Neural progenitor cell (in vitro differentiated cells): ENCODE results near the gene NRBF2.
"Not testable (repeated sequence)": the region's sequence is repeated elsewhere in the genome, so short reads cannot be mapped to it uniquely, and the experiment has no call there.

Experiments used
- EZH2 ChIP-seq: fragments of 200-600 bp; sonication (generic); IDR thresholded peaks from 2 replicates; pipeline ENCODE4 v1.6.1; 2017; ENCODE audit warnings: antibody characterized with exemption, mild to moderate bottlenecking, moderate library complexity
- EZH2phosphoT487 ChIP-seq: fragments of 200-600 bp; sonication (generic); IDR thresholded peaks from 2 replicates; pipeline ENCODE4 v1.6.1; 2017; ENCODE audit warnings: antibody characterized with exemption
- TF ChIP-seq, protein P1 (sequence below): fragments of 200-600 bp; sonication (generic); IDR thresholded peaks from 2 replicates; pipeline ENCODE4 v1.5.1; 2017; ENCODE audit warnings: antibody characterized with exemption, mild to moderate bottlenecking

DNA sequence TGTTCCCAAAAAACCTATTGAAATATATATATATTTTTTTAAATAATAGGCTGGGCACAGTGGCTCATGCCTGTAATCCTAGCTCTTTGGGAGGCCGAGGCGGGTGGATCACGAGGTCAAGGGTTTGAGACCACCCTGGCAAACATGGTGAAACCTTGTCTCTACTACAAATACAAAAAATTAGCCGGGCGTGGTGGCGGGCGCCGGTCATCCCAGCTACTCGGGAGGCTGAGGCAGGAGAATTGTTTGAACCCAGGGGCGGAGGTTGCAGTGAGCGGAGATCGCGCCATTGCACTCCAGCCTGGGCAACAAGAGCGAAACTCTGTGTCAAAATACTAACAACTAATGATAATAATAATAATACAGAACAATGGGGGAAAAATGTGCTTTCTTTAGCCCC lies 49.7 kb upstream of the NRBF2 start:
- TF ChIP-seq, protein P1, sequence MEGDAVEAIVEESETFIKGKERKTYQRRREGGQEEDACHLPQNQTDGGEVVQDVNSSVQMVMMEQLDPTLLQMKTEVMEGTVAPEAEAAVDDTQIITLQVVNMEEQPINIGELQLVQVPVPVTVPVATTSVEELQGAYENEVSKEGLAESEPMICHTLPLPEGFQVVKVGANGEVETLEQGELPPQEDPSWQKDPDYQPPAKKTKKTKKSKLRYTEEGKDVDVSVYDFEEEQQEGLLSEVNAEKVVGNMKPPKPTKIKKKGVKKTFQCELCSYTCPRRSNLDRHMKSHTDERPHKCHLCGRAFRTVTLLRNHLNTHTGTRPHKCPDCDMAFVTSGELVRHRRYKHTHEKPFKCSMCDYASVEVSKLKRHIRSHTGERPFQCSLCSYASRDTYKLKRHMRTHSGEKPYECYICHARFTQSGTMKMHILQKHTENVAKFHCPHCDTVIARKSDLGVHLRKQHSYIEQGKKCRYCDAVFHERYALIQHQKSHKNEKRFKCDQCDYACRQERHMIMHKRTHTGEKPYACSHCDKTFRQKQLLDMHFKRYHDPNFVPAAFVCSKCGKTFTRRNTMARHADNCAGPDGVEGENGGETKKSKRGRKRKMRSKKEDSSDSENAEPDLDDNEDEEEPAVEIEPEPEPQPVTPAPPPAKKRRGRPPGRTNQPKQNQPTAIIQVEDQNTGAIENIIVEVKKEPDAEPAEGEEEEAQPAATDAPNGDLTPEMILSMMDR: not testable (repeated sequence)
- TF ChIP-seq EZH2phosphoT487, EZH2: not testable (repeated sequence)
